ENCODE measurements around the gene PNMA8B. TPM values are rescaled to one million over a fixed set of nuclear protein-coding genes. Genes with fewer than 3 reads are reported as not detected.
A peak's percentile ranks its signal among the peaks of the same experiment; 100 is the strongest.
"Not testable (repeated sequence)": the region's sequence is repeated elsewhere in the genome, so short reads cannot be mapped to it uniquely, and the experiment has no call there.

Gene PNMA8B
- total RNA-seq (2014; rRNA removed; shearing (Covaris generic)) = not detected in 2 replicates
- not detected in 2 replicates for polyA plus RNA-seq (2015; cell fraction: cytosol; rRNA removed)
- not detected in 2 replicates for polyA plus RNA-seq (2015; cell fraction: nucleus; rRNA removed)

- no peak for DNase-seq (ENCODE audit: low read depth)
Observed at GRCh38 chr19:46495786-46496099, at the start of gene PNMA8B. Gene PNMA8B, minus strand, starts transcription at chr19:46495867. Its CDS starts 402 bp downstream, at chr19:46495465.

- no peak for DNase-seq (ENCODE audit: low read depth)
Observed at GRCh38 chr19:46544651-46545050, 49.0 kb upstream of the PNMA8B start.

DNA sequence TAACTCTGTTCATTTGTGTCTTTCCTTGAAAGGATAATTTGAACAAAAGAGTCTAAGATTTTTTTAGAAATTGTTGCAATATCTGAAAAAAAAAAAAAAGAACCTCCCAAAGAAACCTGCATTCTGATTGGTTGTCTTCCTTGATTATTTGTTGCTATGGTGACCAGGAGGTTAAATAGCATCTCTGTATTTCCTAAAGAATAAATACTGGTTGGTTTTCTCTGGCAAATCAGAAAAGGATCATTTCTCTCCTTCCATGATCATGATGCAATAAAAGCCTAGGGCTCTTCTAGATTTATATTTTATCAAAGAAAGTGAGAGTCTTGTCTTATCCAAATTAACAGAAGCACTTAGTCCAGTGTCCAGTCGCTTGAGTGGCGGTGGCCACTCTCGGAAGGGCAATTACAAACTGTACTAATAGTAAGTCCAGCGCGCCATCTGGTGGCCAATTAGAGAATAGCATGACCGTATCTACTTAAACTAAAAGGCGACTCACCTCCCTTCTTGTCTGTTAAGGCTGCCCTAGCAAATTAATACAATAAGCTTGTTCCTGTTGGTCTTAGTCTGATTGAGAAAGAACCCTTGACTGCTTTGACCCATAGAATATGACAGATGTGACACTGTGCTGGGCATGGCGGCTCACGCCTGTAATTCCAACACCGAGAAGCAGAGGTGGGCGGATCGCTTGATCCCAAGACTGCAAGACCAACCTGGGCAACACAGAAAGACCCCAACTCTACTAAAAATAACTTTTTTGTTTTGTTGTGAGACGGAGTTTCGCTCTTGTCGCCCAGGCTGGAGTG, 47.0 kb upstream of the PNMA8B start:
- peak; percentile 80 for DNase-seq (ENCODE audit: low read depth)

- peak; percentile 34 for DNase-seq (ENCODE audit: low read depth)
Observed at GRCh38 chr19:46537136-46538097, 41.8 kb upstream of the PNMA8B start.

- DNase-seq (ENCODE audit: low read depth) = no peak
Observed at GRCh38 chr19:46536391-46536790, 40.7 kb upstream of the PNMA8B start.

DNA sequence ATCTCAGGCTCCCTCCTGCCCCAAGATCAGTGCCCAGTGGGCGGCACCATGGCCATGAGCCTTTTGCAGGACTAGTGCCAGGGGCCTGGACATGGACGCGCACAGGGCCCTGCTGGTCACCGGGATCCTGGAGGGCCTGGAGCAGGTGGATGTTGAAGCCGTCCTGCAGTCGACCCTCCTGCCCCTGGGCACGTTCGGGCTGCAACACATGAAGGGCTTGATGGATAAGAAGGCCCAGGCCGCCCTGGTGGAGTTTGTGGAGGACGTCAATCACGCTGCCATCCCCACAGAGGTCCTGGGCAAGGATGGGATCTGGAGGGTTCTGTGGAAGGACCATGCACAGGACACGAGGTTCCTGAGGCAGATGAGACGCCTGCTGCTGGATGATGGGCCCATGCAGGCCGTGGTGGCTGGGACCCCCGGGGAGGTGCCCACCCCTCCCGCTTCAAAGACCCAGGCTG, 38.0 kb upstream of the PNMA8B start:
- DNase-seq (ENCODE audit: low read depth) = no peak

- DNase-seq (ENCODE audit: low read depth) = no peak
Observed at GRCh38 chr19:46533078-46533620, 37.5 kb upstream of the PNMA8B start.

DNA sequence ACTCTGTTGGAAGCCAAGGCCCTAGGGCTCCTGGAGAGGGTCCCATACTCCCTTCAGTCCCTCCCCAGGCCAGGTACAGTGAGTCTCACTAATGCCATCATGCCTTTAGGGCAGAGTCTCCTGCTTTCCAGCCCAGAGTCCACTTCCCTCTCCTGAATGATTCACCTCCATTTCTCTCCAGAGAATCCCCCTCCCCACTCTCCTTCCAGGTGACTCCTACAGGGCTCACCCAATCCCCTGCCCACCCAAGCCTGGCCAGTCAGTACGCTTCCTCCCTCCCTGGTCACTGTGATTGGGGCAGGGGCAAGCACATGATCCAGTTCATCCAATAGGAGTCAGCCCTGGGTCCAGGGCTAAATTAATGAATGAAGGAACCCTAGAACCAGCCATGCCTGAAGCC, 35.0 kb upstream of the PNMA8B start:
- no peak for DNase-seq (ENCODE audit: low read depth)

DNA sequence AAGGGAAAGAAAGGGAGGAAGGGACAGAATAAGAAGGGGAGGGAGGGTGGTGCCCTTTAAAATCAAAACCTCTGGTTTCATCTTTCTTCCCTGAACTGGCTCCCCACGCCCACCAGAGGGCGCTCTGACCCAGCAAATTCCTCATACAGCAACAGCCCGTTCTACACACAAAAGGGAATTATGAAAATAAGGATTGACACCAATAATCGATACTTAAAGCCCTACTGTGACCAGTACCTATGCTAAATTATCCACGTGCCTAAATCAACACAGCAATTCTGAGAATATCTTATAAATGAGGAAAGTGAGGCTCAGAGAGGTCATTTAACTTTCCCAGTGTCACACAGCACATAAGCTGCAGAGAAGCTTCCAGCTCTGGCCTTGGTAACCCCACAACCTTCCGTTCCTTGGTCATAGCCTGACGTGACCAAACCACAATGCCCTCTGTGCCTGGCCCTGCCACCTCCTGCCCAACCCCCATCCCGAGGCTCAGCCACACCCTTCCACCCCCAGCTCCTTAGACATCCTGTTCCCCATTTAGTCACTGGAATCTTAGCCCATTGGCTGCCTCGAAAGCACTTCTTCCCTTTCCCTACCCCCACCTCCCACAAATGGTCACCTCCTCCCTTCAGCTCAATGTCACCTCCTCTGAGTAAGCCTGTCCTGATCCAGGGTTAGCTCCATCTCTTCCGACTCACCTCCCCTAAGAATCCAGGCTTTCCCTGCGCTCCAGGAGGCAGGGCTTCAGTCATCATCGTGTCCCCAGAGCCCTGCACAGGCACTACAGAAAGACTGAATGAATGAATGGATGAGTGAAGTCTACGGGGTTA, 34.2 kb upstream of the PNMA8B start:
- DNase-seq (ENCODE audit: low read depth) = peak; percentile 44

DNA sequence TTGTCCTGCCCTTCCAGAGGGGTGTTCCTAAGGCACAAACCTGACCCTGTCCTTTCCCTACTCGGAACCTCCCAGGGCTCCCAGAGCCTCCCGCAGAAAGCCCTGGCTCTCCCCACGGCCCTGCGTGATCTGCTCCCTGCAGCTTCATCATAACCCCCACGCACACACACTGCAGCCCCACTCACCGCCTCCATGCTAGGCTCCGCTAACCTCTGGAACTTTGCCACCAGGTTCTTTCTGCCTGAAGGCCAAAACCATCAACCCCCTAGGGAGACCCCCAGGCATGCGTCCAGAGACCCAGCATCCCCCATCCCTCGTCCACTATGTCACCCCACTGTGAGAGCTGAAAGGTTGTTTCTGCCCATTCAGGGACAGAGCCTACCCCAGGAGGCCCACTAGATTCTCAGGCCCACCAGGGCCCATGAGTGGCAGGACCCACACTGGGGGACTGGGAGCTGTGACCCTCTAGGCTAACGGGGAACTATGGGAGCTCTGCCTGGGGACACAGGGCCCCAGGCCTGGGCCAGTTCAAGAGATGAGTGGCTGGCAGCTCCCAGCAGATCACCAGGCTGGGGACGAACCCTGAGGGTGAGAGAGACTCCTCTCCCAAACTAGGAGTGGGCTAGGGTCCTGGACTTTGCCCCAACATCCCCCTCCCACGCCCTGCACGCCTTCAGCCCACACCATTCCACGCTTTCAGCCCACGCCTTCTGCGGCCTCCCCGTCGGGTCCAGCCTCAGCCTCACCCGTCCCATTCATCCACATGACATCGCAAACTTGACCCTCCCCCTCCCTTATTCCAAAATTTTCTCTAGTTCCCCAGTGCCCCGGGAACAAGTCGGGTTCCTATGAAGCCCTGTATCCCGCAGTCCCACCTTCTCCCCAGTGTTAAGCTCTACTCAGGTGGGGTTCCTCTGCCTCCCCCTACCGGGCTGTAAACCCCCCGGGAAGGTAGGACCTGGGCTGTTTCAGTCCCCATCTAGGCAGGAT, 33.2 kb upstream of the PNMA8B start:
- no peak for DNase-seq (ENCODE audit: low read depth)

- not testable (repeated sequence) for DNase-seq (ENCODE audit: low read depth)
Observed at GRCh38 chr19:46526801-46527200, 31.1 kb upstream of the PNMA8B start.

DNA sequence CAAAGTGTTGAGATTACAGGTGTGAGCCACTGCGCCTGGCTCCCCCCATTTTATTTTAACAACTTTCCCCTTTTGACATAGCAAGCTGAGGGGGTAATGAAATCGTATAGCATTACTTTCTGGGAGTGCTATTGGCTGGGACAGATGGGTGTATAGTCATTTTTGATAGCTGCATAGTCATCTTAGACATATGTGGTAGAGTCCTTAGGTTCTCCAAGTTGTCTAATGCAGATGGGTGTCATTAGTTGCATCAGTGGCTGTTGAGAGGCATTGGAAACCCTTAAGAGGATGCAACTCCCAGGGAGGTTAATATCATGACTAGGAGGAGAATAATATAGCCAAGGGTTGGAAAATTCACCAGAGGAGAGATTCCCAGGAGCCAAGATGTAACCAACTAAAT, 28.6 kb upstream of the PNMA8B start:
- no peak for DNase-seq (ENCODE audit: low read depth)

- DNase-seq (ENCODE audit: low read depth) = not testable (repeated sequence)
Observed at GRCh38 chr19:46522988-46523387, 27.3 kb upstream of the PNMA8B start.

GRCh38 chr19:46521241-46521868, 25.7 kb upstream of the PNMA8B start:
- DNase-seq (ENCODE audit: low read depth) = no peak

DNA sequence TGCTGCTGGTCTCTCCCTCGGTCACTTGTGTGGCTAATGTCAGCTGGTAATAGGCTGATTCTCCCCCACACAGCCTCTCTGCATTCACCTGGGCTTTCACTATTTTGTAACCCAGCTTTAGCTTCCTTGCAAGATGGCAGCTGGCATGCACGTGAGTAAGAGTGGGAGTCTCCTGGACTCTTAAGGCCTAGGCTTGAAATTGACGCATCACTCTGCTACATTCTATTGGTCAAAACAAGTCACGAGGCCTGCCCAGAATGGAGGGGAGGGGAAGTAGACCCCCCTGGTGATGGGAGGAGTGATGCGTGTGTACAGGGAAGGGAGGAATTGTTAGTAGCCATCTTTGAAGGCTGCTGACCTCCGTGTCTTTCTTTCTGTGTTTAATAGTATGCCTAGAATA, 24.9 kb upstream of the PNMA8B start:
- peak; percentile 20 for DNase-seq (ENCODE audit: low read depth)

DNA sequence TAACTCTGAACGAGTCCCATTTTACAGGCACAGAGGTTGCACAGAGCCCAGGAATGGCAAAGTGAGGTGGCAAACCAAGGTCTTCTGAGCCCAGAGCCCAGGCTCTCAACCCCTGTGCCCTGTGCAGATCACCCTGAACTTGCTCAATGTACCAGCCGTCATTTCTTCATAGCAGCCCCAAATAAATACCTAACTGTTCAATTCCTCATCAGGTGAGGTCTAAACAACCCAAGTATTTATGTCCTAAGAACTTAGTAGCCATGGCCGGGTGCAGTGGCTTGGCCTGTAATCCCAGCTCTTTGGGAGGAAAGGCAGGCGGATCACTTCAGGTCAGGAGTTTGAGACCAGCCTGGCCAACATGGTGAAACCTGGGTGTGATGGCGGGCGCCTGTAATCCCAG, 21.8 kb upstream of the PNMA8B start:
- DNase-seq (ENCODE audit: low read depth) = no peak

GRCh38 chr19:46515879-46516350, 20.2 kb upstream of the PNMA8B start:
- DNase-seq (ENCODE audit: low read depth) = peak; percentile 50

- DNase-seq (ENCODE audit: low read depth) = no peak
Observed at GRCh38 chr19:46515290-46515609, 19.6 kb upstream of the PNMA8B start.
